WTC11 (cell line): ENCODE results near the gene NFIA.

Source experiments
- HMGA2 ChIP-seq: fragments of 250-450 bp; sonication (Bioruptor Pico); IDR thresholded peaks from 2 replicates; pipeline ENCODE4 v1.4.0; 2021; ENCODE audit warnings: mild to moderate bottlenecking, moderate library complexity
- TF ChIP-seq, protein P1 (sequence below): fragments of 200-600 bp; IDR thresholded peaks from 2 replicates; pipeline ENCODE4 v1.8.0; 2022; ENCODE audit warnings: antibody characterized with exemption

DNA sequence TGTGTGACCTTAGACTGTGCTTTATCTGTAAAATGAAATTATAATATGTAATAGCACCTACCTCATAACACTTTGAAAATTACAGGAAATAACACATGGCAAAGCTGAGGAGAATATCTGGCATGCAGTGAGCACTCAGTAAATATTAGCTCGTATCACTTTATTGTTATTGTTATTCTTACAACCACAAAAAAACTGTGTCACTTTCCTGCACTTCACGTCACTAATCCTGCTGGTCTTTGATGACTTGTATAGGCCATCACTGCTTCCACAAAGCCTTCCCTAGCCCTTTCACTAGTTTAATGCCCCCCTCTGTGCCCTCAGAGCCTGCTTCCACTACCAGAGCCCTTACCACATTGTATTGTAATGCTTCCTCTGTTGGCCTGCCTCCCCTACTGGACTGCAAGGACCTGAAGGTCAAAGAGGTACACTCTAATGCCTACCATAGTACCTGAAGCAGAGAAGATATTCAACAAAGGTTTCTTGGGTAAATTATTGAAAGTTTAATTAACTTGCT is 231.6 kb downstream of the NFIA start:
- no peak for TF ChIP-seq HMGA2 (CRISPR knock-in tag)
- TF ChIP-seq, protein P1, sequence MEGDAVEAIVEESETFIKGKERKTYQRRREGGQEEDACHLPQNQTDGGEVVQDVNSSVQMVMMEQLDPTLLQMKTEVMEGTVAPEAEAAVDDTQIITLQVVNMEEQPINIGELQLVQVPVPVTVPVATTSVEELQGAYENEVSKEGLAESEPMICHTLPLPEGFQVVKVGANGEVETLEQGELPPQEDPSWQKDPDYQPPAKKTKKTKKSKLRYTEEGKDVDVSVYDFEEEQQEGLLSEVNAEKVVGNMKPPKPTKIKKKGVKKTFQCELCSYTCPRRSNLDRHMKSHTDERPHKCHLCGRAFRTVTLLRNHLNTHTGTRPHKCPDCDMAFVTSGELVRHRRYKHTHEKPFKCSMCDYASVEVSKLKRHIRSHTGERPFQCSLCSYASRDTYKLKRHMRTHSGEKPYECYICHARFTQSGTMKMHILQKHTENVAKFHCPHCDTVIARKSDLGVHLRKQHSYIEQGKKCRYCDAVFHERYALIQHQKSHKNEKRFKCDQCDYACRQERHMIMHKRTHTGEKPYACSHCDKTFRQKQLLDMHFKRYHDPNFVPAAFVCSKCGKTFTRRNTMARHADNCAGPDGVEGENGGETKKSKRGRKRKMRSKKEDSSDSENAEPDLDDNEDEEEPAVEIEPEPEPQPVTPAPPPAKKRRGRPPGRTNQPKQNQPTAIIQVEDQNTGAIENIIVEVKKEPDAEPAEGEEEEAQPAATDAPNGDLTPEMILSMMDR = no peak
